HG02870 (cell line): Measurements from ENCODE around the gene LTBR.

Source experiments
- ATAC-seq: cut with Tn5 transposase; IDR thresholded peaks from one replicate; pipeline ENCODE4 v1.9.1; 2021; ENCODE audit warnings: mild to moderate bottlenecking, moderate library complexity; ENCODE audit not compliant: unreplicated experiment

Gene LTBR

DNA sequence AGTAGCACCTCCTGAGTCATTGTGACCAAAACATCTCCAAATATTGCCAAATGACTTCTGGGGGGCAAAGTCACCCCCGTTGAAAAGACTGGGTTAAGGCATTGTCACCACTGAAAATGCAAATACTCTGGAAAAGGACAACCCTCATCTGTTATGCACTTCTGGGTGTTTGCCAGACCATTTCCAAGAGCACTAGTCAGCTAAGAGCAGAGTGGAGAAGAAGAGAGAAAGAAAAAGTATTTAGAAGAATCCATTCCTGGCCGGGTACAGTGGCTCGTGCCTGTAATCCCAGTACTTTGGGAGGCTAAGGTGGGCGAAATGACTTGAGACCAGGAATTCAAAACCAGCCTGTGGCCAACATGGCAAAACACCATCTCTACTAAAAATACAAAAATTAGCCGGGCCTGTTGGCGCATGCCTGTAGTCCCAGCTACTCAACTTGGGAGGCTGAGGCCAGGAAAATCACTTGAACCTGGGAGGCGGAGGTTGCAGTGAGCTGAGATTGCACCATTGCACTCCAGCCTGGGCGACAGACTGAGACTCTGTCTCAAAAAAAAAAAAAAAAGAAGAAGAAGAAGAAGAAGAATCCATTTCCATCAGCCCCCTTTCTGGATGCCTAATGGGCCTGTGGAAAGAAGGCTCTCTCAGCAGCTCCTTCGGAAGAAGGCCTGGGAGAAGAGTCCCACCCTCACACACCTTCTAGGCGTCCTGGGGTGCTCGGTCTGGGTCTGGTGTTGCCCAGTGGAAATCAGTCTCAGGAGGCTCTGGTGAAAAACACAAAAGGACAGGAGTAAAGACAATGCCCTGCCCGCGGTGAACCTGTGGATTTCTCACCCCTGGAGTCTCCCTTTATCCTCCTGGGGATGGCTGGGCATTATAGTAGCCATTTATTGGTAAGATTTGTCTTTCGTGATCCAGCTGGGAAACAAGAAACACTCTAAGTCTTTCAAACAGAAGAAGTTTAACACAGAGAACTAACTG is 3.5 kb upstream of the LTBR start:
- no peak for ATAC-seq

DNA sequence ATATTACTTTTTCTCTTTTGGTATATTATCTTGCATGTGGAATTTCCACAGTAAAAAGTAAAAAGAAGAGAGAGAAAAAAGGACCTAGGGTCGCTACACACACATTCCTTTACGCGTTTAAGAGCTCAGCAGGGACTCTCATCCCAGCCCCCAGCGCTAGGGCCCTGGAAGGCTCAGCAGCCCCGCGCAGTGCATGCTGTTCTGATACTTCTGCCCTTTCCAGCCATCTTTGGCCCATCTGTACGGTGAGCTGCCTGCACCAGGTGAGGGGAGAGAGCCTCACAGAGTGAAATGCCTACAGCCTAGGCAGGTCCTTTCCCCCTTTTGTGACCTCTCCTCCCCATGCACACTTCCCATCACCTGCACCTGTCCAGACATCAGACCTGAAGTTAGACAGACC is 1.6 kb upstream of the LTBR start:
- no peak for ATAC-seq

DNA sequence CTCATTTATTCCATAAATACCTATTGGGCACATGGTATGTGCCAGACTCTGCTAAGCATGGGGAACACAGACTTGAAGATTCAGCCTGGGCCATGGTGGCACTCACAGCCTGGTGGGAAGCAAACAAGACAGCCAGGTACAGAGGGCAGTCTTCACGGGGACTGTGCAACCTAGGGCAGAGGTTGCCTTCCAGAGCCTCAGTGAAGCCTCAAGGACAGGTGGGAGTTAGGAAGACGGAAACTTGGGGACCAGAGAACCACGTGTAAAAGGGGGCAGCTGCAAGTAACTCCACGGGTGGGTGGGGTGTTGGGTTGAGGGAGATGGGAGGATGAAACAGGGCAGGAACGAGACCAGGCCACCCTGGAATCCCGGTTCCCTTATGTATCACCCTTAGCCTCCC is 980 bp upstream of the LTBR start:
- no peak for ATAC-seq

DNA sequence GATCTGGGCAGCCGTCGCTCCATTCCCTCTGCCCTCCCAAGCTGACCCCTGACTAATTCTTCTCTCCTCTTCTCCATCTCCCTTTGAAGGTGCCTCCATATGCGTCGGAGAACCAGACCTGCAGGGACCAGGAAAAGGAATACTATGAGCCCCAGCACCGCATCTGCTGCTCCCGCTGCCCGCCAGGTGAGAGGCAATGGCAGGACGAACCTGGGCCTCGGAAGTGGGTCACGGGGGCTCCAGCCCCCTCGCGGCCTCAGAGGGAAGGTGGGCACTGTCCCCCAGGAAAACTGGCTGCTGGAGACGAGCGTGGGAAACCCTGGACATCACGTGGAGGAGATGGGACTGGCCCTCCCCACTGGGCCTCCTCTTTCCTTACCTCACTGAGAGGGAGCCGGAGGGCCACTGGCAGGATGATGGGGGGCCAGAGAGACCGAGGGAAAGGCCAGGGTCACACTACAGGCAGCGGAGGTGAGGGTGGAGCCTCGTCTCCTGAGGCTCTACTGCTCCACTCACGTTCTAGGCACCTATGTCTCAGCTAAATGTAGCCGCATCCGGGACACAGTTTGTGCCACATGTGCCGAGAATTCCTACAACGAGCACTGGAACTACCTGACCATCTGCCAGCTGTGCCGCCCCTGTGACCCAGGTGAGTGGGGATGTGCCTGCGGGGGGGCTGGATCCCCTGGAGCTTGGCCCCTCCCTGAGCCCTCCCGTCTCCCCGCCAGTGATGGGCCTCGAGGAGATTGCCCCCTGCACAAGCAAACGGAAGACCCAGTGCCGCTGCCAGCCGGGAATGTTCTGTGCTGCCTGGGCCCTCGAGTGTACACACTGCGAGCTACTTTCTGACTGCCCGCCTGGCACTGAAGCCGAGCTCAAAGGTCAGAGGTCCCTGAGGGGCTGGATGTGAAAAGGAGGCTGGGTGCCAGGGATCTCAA is 806 bp downstream of the LTBR start:
- ATAC-seq, result no peak

DNA sequence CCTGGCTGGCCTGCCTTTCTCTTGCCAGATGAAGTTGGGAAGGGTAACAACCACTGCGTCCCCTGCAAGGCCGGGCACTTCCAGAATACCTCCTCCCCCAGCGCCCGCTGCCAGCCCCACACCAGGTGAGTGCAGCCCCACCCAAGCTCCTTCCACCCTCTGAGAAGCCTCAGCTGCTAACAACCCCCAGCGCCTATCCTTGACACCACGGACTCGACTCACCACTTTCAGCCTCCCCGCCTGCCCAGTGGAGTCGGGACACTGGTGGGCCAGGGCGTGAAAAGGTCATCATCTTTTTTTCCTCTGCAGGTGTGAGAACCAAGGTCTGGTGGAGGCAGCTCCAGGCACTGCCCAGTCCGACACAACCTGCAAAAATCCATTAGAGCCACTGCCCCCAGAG is 2.1 kb downstream of the LTBR start:
- ATAC-seq, result no peak

DNA sequence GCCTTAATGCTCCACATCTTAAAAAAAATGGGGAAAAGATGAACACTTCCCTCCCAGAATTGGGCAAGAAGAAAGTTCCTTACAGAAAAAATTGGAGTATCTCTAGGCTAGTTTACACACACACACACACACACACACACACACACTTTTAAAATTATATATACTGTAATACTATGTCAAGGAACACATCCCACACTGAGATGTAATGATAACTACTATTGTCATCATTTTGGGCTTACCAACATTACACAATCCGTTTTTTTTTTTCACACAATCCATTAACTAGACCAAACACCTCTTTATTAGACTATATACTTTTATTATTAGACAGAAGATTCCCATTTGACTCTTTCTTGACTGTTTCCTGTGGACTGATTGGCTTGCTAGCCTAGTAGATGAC is 2.5 kb downstream of the LTBR start:
- no peak for ATAC-seq

DNA sequence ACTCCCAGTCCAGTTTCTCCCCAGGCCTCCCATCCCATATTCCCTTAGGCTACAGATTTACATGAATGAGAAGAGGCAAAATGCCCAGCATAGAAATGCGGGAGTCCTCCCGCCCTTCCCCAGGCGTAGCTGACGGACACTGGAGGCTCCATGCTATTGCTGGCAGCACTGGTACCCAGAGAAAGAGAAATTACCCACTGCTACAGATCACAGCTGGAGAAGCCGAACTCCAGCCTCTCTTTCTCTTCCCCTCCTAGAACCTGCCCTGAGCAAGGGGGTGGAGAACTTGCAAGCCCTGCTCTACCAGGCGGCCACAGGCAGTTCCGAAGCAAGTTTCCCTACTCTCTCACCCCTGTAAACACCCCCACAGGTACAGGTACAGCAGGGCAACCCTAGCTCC is 3.6 kb downstream of the LTBR start:
- ATAC-seq, result no peak

DNA sequence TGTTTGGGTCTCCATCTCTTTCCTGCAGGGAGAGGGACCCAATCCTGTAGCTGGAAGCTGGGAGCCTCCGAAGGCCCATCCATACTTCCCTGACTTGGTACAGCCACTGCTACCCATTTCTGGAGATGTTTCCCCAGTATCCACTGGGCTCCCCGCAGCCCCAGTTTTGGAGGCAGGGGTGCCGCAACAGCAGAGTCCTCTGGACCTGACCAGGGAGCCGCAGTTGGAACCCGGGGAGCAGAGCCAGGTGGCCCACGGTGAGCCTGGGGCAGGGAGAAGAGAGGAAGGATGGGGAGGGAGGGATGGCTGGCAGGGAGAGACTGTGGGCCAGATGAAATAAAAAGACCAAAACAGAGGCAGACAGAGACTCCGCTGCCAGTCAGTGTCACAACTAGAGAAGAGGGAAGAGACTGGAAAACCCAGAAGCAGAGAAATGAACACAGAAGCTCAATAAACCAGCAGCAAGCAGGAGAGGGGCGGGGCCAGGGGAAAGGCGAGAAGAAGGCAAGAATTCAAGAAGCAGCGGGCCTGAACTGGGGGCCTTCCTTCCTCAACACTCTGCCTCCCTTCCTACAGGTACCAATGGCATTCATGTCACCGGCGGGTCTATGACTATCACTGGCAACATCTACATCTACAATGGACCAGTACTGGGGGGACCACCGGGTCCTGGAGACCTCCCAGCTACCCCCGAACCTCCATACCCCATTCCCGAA is 6.3 kb downstream of the LTBR start:
- no peak for ATAC-seq

DNA sequence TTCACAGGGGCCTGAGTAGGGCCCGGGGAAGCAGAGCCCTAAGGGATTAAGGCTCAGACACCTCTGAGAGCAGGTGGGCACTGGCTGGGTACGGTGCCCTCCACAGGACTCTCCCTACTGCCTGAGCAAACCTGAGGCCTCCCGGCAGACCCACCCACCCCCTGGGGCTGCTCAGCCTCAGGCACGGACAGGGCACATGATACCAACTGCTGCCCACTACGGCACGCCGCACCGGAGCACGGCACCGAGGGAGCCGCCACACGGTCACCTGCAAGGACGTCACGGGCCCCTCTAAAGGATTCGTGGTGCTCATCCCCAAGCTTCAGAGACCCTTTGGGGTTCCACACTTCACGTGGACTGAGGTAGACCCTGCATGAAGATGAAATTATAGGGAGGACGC is 7.1 kb downstream of the LTBR start:
- ATAC-seq, result no peak

DNA sequence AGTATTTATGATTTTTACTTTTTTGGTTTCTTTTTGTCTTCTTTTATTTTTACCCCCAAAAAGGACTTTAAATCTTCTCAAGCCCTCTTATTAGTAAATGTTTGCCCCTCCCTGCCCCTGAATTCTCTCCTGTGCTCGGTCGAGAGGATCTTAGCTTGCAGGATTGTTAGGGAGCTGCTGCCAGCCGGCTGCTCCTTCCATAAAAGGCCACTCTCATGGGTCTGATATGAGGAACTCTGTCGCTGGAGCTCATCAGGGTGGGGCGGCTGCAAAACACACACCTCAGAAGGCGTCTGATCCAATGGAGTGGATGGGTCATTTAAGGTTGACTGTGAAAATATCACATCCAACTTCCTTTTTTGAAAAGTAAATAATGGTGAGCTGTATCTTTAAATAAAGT is 8.5 kb downstream of the LTBR start:
- ATAC-seq, result no peak

DNA sequence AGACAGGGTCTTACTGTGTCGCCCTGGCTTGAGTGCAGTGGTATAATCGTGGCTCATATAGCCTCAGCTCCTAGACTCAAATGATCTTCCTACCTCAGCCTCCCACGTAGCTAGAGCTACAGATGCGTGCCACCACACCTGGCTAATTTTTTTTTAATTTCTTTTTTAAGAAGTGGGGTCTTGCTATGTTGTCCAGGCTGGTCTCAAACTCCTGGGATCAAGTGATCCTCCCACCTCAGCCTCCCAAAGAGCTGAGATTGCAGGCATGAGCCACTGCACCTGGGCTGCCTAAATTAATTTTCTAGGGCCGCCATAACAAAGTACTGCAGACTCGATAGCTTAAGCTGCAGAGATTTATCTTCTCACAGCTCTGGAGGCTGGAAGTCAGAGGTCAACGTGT is 9.1 kb downstream of the LTBR start:
- no peak for ATAC-seq

DNA sequence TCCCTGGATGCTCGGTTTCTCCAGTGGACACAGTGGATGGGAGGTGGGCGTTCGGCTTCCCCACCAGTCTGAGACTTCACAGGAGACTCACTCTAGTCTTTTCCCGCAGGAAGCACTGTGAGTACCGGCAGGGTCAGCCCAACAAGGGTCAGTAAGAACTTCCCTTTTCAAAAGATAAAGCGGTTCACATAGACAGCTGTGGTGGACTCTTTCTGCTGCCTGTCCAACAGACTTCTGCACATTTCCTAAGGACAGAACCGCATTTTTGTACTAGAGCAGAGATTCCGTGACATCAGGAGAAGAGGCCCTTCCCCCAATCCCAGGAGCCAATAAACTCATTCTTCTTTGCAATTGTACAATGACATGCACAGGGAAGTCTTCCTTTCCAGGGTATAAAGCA is 10.4 kb downstream of the LTBR start:
- ATAC-seq, result no peak

DNA sequence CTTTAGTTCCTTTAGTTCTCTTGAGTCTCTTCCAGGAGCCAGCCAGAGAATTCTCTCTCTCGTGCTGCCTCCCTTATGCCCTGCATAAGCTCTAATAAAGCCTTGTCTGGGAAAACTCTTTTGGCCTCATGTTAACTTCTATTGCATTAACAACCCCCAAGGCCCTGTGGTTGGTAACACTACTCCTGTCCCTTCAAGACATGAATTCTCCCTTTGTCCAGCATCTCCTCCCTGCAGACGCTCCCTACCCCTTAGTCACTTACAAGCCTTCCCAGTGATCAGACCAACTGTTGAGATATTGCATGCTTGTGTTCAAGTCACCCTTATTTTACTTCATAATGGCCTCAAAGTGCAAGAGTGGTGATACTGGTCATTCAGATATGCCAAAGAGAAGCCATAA is 12.1 kb downstream of the LTBR start:
- ATAC-seq, result no peak

DNA sequence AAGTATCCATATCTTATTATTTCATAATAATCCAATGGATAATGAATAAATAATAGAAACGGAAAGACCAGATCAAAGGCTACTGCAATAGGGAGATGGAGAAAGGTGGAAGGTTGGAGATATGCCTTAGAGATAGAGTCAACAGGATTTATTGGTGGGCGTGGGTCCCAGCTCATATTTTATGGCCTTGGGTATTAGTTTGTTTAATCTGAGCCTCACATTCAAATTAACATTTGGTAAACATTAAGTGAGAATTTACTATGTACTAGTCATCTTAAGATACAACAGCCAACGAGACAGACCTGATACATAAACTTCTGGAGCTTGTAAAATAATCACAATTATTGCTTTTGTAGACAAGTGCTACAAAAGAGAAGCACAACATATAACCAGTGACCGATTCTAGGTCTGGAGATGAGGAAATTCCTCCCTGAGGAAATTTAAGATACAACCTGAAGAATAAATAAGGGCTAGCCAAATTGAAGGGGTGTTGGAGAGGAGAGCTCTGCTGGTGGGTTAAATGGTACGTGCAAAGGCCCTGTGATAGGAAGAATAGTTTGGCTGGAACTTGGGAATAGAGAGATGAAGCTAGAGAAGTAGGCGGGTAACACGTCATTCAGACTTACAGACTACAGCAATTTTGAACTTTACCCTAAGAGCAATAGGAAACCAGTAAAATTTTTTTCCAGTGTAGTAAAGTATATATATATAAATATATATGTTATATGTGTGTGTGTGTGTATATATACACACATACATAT is 16.1 kb downstream of the LTBR start:
- ATAC-seq, result no peak

DNA sequence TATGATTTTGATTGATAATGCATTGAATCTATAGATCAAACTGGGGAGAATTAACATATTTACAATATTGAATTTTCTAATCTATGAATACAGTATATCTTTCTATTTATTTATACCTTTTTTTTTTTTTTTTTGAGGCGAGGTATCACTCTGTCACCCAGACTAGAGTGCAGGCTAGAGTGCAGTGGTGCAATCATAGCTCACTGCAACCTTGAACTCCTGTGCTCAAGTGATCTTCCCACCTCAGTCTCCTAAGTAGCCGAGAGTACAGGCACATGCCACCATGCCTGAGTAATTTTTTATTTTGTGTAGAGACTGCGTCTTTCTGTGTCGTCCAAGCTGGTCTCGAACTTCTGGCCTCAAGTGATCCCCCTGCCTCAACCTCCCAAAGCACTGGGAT is 20.4 kb downstream of the LTBR start:
- no peak for ATAC-seq

DNA sequence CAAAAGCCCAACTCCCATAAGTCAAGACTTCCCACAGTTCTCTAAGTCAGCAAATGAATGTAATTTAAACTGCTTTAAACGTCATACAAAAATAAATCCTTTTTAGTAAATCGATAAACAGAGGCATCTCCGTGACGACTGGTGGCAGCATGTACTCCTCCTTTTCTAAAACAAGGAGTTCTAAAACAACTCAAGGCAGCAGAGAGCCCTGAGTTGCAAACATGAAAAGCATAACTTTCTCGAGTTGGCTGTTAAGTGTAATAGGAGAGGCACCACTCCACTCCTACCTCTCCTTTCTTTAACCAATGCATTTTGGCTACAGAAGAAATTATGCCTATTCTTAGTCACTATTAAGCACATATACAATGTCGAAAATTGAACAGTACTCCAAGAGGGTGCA is 22.0 kb downstream of the LTBR start:
- no peak for ATAC-seq

DNA sequence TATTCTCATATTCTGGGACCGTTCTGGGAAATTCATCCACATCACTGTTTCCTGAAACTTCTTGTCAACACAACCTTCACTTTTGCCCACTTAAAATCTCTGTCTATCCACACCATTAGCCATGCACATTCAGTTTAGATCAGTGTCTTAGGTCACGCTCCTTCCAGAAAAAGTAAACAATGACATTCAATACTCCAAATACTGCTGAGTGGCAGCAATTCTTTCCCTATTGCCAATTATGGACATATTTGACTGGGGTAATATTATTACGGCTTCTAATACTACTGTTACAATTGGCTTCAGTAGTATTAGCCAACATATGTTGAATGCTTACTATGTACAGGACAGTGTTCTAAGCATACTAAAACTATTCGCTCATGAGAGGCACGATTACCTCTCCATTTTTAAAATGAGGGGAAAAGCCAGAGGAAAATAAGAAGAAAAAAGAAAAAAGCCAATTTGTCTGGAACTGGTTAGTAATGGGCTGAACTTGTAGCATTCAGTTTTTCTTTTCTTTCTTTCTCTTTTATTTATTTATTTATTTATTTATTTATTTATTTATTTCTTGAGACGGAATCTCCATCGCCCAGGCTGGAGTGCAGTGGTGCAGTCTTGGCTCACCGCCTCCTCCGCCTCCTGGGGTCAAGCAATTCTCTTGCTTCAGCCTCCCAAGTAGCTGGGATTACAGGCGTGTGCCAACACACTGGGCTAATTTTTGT is 23.4 kb downstream of the LTBR start:
- no peak for ATAC-seq

DNA sequence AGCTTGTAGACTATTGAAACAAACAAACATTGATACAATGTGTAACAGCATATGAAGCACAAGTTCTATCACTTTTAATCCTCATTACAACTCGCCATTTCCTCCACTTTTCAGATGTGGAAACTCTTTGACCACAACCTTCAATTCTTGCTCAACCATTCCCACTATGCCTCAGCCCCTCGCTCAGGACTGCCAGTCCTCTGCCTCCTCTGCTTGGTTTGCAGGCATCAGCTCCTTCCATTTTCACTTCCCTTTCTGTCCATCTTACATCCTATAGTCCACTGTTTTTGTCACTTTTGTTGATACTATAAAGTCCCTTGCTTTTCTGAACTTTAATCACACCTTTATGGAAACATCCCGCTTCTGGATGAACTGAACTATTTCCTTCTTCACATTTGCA is 32.6 kb downstream of the LTBR start:
- no peak for ATAC-seq

DNA sequence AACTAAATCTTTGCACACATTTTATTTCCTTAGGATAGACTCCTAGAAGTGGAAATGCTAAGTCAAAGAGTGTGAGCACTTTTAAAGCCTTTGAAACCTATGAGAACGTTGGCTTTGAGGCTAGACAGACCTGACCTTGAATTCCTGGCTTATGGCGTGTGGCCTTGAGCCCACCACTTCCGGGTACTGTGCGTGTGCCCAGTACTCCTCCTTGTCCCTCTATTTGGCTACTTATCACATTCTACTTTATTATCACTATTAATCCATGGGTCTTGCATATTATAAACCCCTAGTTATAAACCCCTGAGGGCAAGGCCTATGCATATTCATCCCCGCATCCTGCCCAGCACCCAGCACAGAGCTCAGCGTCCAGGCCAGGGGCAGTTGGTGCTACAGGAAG is 34.8 kb downstream of the LTBR start:
- ATAC-seq, result no peak

DNA sequence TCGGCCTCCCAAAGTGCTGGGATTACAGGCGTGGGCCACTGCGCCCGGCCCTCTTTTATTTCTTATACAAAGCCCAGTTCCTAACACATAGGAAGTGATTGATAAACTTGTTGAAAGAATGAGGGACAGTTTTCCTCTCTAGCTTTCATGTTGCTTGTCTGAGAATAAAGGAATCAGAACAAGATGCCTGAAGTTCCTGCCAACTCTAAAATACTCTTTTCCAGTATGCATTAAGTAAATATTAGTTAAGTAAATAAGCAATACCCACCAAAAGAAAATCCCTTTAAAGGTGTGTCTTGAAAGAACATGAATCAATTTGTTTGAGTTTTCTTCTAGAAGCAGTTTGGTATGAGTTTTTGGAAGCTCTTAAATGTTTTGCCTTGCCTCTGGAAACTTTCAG is 36.4 kb downstream of the LTBR start:
- no peak for ATAC-seq
